Measurements from ENCODE around the gene PRKN.
A peak's percentile ranks its signal among the peaks of the same experiment; 100 is the strongest.

Gene PRKN

GRCh38 chr6:162019349-162019748, 708.2 kb downstream of the PRKN start:
- DNase-seq = no peak

- DNase-seq = no peak
Measured at GRCh38 chr6:162017536-162017935, 710.0 kb downstream of the PRKN start.

- no peak for DNase-seq
Measured at GRCh38 chr6:162014069-162014811, 713.3 kb downstream of the PRKN start.

- DNase-seq = no peak
Measured at GRCh38 chr6:162005372-162005771, 722.2 kb downstream of the PRKN start.

- no peak for DNase-seq
Measured at GRCh38 chr6:161996783-161997182, 730.8 kb downstream of the PRKN start.

GRCh38 chr6:161985876-161986423, 741.6 kb downstream of the PRKN start:
- DNase-seq = no peak

- no peak for DNase-seq
Measured at GRCh38 chr6:161984713-161985112, 742.9 kb downstream of the PRKN start.

GRCh38 chr6:161976553-161976952, 751.0 kb downstream of the PRKN start:
- peak; percentile 29 for DNase-seq

- no peak for DNase-seq
Measured at GRCh38 chr6:161973064-161973463, 754.5 kb downstream of the PRKN start.

- DNase-seq = no peak
Measured at GRCh38 chr6:161971043-161971442, 756.5 kb downstream of the PRKN start.

GRCh38 chr6:161963634-161964234, 763.8 kb downstream of the PRKN start:
- DNase-seq = no peak

- DNase-seq = peak; percentile 55
Measured at GRCh38 chr6:161963181-161963580, 764.4 kb downstream of the PRKN start.

GRCh38 chr6:161961796-161962195, 765.8 kb downstream of the PRKN start:
- peak; percentile 10 for DNase-seq

- peak; percentile 54 for DNase-seq
Measured at GRCh38 chr6:161961046-161961445, 766.5 kb downstream of the PRKN start.

- DNase-seq = peak; percentile 26
Measured at GRCh38 chr6:161959072-161959471, 768.5 kb downstream of the PRKN start.

GRCh38 chr6:161956082-161956481, 771.5 kb downstream of the PRKN start:
- DNase-seq = no peak

- DNase-seq = no peak
Measured at GRCh38 chr6:161954699-161955276, 772.8 kb downstream of the PRKN start.

- DNase-seq = no peak
Measured at GRCh38 chr6:161954077-161954476, 773.5 kb downstream of the PRKN start.

- no peak for DNase-seq
Measured at GRCh38 chr6:161951126-161951525, 776.4 kb downstream of the PRKN start.

GRCh38 chr6:161949531-161949930, 778.0 kb downstream of the PRKN start:
- no peak for DNase-seq

GRCh38 chr6:161948462-161948861, 779.1 kb downstream of the PRKN start:
- DNase-seq = no peak

- DNase-seq = no peak
Measured at GRCh38 chr6:161947371-161947770, 780.2 kb downstream of the PRKN start.

GRCh38 chr6:161946461-161946860, 781.1 kb downstream of the PRKN start:
- DNase-seq = no peak

- no peak for DNase-seq
Measured at GRCh38 chr6:161943561-161943960, 784.0 kb downstream of the PRKN start.

Measured in RPMI8226 (cell line).